Subcutaneous adipose tissue (tissue), 4 donors: ENCODE data around the gene CCDC196. TPM values are rescaled to one million over a fixed set of nuclear protein-coding genes. Genes with fewer than 3 reads are reported as not detected.

Source experiments
- total RNA-seq, 4 donors: library from RNA; depleted of rRNA; stranded (reverse); fragments of >200 nt; gene quantifications; one replicate each; pipeline ENCODE4 v1.1.0, GENCODE V29; 2016
- TF ChIP-seq, protein P1 (sequence below): fragments of 450-650 bp; IDR thresholded peaks from one replicate; pipeline ENCODE4 v1.5.1; 2016; ENCODE audit warnings: low read depth, mild to moderate bottlenecking, control low read depth, antibody characterized with exemption, moderate library complexity

CCDC196 gene
- total RNA-seq, 4 donors from 2014 or later = not detected

DNA sequence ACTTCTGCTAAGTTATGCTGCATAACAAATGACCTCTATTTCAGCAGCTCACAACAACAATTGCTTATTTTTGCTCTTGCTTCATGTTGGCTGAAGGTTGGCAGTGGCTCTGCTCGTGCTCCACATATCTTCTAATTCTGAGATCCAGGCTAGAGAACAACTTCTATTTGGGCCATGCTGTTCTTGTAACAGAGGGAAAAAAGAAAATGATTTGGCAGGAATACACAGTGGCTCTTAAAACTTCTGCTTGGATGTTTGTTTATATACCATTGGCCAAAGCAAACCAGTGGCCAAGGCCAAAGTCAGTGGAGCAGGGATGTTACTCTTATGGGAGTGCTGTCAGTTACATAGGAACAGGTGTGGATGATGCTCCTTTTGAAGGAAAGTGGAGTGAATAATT, 53.9 kb downstream of the CCDC196 start:
- TF ChIP-seq, protein P1, sequence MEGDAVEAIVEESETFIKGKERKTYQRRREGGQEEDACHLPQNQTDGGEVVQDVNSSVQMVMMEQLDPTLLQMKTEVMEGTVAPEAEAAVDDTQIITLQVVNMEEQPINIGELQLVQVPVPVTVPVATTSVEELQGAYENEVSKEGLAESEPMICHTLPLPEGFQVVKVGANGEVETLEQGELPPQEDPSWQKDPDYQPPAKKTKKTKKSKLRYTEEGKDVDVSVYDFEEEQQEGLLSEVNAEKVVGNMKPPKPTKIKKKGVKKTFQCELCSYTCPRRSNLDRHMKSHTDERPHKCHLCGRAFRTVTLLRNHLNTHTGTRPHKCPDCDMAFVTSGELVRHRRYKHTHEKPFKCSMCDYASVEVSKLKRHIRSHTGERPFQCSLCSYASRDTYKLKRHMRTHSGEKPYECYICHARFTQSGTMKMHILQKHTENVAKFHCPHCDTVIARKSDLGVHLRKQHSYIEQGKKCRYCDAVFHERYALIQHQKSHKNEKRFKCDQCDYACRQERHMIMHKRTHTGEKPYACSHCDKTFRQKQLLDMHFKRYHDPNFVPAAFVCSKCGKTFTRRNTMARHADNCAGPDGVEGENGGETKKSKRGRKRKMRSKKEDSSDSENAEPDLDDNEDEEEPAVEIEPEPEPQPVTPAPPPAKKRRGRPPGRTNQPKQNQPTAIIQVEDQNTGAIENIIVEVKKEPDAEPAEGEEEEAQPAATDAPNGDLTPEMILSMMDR = no peak

DNA sequence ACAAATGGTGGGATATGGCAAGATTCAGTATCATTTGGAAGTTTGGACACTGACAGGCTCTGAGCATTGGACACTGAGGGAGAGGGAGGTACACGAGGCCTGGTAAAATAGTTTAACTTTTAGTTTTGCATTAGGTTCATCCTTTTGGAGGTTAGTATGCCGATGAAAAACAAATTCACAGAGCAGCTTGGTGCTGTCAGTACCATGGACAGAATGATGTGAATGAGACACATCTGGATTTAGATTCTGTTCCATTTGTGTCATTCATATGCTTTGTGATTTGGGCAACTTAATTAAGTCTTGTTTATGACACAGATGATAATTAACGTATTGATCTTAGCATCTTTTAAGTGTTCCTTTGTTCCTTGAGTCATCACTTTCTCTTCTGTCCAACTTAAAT, 55.5 kb downstream of the CCDC196 start:
- TF ChIP-seq, protein P1 = no peak

DNA sequence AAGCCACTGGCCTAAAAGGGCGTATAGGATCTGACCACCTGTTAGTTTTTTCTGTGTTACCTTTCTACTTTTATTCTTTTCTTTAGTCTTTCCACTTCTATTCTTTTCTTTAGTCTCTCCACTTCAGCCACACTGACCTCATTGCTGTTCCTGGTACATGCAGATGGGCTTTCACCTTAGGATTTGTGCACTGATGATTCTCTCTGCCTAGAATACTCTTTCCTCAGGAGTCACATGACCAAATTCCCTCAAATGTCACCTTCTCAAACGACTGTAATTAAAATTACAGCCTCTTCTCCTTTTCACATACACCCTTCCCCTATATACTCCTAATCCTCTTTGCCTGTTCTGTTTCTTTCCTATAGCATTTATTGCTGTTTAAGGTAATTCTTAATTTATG, 57.8 kb downstream of the CCDC196 start:
- TF ChIP-seq, protein P1 = no peak

Other genes with a start within 250 kb of the CCDC196 start
- 10 to 100 TPM; 18.0 to 38.2 (median 20.5) TPM for gene GPHN, start 21.8 kb downstream of the CCDC196 start, total RNA-seq